GM10248 (cell line): ENCODE measurements around the gene SLC6A3.
"Not testable (repeated sequence)": the region's sequence is repeated elsewhere in the genome, so short reads cannot be mapped to it uniquely, and the experiment has no call there.

Source experiments
- CTCF ChIA-PET: fragments of 300-600 bp; sonication (Branson Sonifier 250); formaldehyde crosslinking; extraction: SDS; loops from one replicate; lab custom pipeline; 2021; ENCODE audit warnings: antibody characterized with exemption; lab: Yijun Ruan, JAX
- POLR2A ChIA-PET: fragments of 350-650 bp; sonication (Branson Sonifier 250); formaldehyde crosslinking; extraction: SDS; loops from one replicate; lab custom pipeline; 2020; ENCODE audit warnings: antibody characterized with exemption; lab: Yijun Ruan, JAX
- DNase-seq: peaks from one replicate; pipeline ENCODE4 v3.0.0; 2012; ENCODE audit errors: extremely low spot score
- CTCF ChIP-seq: IDR thresholded peaks from 2 replicates; pipeline ENCODE4 v1.5.1; 2012; ENCODE audit warnings: mild to moderate bottlenecking, low read depth; ENCODE audit errors: extremely low read depth, missing control alignments, control extremely low read depth

Gene SLC6A3

DNA sequence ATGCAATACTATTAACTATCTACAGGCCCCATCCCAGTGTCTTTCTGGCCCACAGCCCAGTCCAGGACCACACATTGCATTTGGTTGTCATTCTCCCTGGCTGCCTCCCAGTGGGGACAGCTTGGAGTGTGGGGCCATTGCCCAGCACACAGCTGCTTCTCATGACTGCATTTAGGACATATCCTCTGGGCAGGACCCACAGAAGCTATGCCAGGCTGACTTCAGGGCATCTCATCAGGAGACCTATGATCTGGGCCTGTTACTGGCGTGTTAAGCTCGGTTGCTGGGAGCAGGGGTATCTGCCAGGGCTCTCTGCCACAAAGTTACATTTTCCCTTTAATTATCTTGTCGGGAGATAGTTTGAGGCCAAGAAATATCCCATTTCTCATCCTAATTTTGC lies 68.3 kb downstream of the SLC6A3 start:
- ChIA-PET CTCF (interaction anchor here (0.8 kb wide), 1 partner anchor 268 kb away, joined by 3 read pairs; no protein-coding TSS in a partner anchor), POLR2A (no interaction called here)
- no peak for TF ChIP-seq CTCF
- no peak for DNase-seq

GRCh38 chr5:1375871-1376810 lies 69.1 kb downstream of the SLC6A3 start:
- TF ChIP-seq CTCF = no peak
- no peak for DNase-seq
- ChIA-PET POLR2A (no interaction called here), CTCF (interaction anchor here (0.8 kb wide), 1 partner anchor 269 kb away, joined by 3 read pairs; no protein-coding TSS in a partner anchor)

GRCh38 chr5:1374679-1375055 lies 70.6 kb downstream of the SLC6A3 start:
- no peak for TF ChIP-seq CTCF
- ChIA-PET CTCF (no interaction called here), POLR2A (no interaction called here)
- no peak for DNase-seq

DNA sequence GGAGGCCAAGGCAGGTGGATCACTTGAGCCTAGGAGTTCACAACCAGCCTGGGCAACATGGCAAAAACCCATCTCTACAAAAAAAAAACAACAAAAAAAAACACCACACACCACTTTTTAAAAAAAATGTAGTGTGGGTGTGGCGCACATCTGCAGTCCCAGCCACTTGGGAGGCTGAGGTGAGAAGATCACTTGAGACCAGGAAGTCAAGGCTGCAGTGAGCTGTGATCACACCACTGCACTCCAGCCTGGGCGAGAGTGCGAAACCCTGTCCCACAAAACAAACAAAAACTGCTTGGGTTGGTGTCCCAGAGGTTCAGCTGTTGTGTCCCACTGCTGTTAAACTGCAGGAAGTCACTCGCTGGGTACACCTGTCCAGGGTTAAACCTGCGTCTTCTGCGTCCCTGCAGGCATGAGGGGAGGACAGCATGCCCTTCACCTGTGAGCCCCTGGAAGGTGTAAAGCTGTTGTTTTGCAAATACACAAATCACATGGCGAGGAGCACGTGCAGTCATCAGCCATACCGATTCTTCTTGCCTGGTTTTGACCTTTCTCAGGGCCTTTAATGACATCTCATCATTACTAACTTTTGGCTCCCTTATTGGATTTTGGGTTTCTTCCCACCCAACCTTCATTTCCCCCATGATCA lies 71.1 kb downstream of the SLC6A3 start:
- CTCF ChIA-PET = no interaction called here
- no peak for TF ChIP-seq CTCF
- no peak for DNase-seq
- POLR2A ChIA-PET = no interaction called here

DNA sequence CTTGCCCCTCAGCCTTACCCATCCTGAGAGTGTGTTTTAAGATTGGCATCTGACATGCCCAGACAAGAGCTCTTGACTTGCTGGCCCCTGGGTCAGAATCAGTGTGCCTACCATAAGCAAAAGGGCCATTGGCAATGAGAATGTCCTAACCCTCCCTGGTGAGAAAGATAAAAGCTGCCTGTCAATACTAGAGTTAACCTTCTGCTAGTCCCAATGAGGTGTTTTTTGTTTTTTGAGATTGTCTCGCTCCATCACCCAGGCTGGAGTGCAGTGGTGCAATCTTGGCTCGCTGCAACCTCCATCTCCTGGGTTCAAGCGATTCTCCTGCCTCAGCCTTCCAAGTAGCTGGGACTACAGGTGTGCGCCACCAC lies 73.3 kb downstream of the SLC6A3 start:
- POLR2A ChIA-PET, DNase-seq: not testable (repeated sequence)
- CTCF ChIA-PET = interaction anchor here (0.8 to 2.4 kb wide), 2 partner anchors 8 to 13 kb away, joined by 3 to 12 read pairs; no protein-coding TSS in a partner anchor

DNA sequence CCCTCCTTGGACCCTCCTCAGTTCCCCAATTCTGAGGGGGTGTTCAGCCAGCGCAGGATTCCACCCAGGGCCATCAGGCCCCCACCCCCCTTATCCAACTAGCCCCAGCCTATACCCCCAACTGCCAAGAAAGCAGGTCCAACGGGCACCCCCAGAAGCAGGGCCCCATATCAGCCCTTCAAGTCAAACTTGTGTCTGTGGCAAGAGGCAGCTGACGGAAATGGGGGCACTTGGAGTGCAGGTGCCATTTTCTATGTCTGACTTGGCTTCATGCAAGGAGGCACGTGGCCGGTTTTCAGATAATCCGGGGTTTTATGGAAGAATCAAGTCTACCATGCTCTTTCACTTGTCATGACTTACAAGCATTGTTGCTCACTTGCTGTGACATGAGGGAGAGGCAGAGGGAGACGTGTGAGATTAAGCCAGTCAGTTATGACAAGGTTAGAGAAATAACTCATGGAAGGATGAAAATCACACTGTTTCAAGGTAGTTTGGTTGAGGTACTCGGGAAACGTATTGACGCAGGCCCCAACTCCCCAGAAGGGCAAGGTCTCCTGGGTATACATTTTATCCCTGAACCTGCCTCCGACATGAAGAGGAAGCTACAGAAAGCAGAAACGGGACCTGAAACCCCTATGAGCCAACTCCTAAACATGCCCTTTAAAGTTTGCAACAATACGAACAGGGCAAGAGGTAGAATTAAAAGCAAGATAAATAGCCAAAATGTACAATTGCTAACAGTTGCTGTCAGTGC lies 73.8 kb downstream of the SLC6A3 start:
- TF ChIP-seq CTCF = no peak
- DNase-seq = no peak
- POLR2A ChIA-PET = no interaction called here
- CTCF ChIA-PET = interaction anchor here (0.8 to 2.4 kb wide), 2 partner anchors 9 to 14 kb away, joined by 3 to 12 read pairs; no protein-coding TSS in a partner anchor
